ENCODE data around the gene BCORL1. TPM values are rescaled to one million over a fixed set of nuclear protein-coding genes. Genes with fewer than 3 reads are reported as not detected.

BCORL1 gene
- total and polyA plus RNA-seq, 2 of the 4 experiments (the other 2 are of a cell fraction): 0.54 to 1.6 TPM

DNA sequence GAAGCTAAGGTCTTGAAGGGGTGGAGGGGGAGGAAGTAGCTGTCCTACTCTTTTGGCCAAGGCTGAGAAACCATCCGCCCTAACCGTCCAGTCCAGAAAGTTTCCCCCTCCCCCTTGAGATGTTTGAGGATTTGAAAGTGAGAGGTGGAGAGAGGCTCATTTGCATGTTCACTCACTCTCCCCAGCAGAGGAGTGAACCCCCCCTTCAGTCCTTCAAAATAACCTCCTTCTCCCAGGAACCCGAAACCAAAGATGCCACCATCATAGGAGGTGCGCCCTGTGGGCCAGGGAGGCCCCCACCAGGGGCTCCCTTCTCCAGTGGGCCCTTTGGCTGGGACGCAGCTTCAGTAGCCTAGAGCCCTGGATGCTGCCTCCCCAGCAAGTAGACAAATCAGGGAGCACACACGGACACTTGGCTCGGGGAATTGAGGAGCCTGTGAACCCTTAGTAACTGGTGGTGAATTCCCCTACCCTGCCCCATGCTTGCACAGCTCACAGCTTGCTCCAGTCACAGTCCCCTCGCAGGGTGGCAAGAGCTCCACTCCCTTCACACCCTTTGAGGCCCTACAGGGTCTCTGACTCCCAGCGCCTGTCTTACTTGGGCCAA, 102.3 kb downstream of the BCORL1 start:
- 80% methylated on average over 1 of the region's 9 CpGs; no CpG with 5 or more reads in 1 of the 2 experiments for WGBS, 2 experiments (ENCODE audit: extremely low coverage in 2 of 2, insufficient read length in 1 of 2)
- no peak overlapping the region for H3K9ac ChIP-seq (ENCODE audit: low read depth, low read length)

More for the DNA sequence above, 102.3 kb downstream of the BCORL1 start:
- Histone ChIP-seq H2BK5ac (ENCODE audit: low read depth, low read length, poor library complexity, severe bottlenecking) (no peak overlapping the region), H3K9me3 (ENCODE audit: control insufficient read depth, insufficient read depth, low read length) (no peaks in the 10 kb centered on the region), H2AFZ (replicated peaks; ENCODE audit: low read length, poor library complexity) (no peak overlapping the region), H3K4me2 (ENCODE audit: low read depth, low read length) (no peak overlapping the region), H3K18ac (ENCODE audit: low read depth, low read length) (no peak overlapping the region), H3K4me1 (ENCODE audit: control insufficient read depth, insufficient read depth, low read length) (peaks cover 5% of the 10 kb centered on the region; the same call in 1 of the 2 replicates), H3K36me3 (ENCODE audit: control insufficient read depth, insufficient read depth, low read length) (peaks cover 2% of the 10 kb centered on the region; the same call in 1 of the 2 replicates), H2AK5ac (ENCODE audit: low read depth, low read length) (no peak overlapping the region), H3K9me1 (ENCODE audit: insufficient read depth, low read length) (peaks cover 11% of the 10 kb centered on the region), H2AK9ac (replicated peaks; ENCODE audit: low read depth, low read length, poor library complexity) (no peak overlapping the region), H3K14ac (replicated peaks; ENCODE audit: low read depth, low read length) (no peak overlapping the region), H3K27me3 (ENCODE audit: control insufficient read depth, insufficient read depth, low read length) (no peaks in the 10 kb centered on the region; the same call in 1 of the 2 replicates), H2BK15ac (ENCODE audit: low read depth, low read length) (no peak overlapping the region), H4K20me1 (ENCODE audit: insufficient read depth, low read length) (peaks cover 49% of the 10 kb centered on the region), H4K8ac (ENCODE audit: low read depth in 2 of 2, low read length in 2 of 2) (no peak overlapping the region), H3K23ac (ENCODE audit: low read depth, low read length) (no peak overlapping the region), H4K5ac (ENCODE audit: low read depth, low read length) (no peak overlapping the region), H3K4me3 (ENCODE audit: insufficient read depth, low read depth, low read length) (no peak overlapping the region), H3K27ac (ENCODE audit: insufficient read depth, low read length) (no peak overlapping the region), H2BK120ac (ENCODE audit: low read depth, low read length) (no peak overlapping the region), H2BK20ac (ENCODE audit: low read depth, low read length) (no peak overlapping the region), H3K79me1 (ENCODE audit: low read depth in 1 of 2, low read length in 2 of 2) (peaks cover 0 to 53% of the 10 kb centered on the region in 2 experiments; a peak in 3 of 4 replicates), H3K56ac (ENCODE audit: extremely low read depth, insufficient read depth, low read length) (no peak overlapping the region), H3K4ac (ENCODE audit: low read depth, low read length) (no peak overlapping the region), H4K91ac (ENCODE audit: insufficient read depth, low read depth, low read length) (no peak overlapping the region)
- CTCF ChIA-PET: no interaction called here
- in situ Hi-C loops (cut with MboI; ENCODE audit: low sequenced_read_pairs) (no loop called here), dilution Hi-C loops (cut with HindIII; ENCODE audit: low sequenced_read_pairs, unreplicated experiment) (no loop called here), intact Hi-C loops (cut with micrococcal nuclease) (no loop called here)
- DNase-seq (no peak), ATAC-seq (ENCODE audit: low read depth) (no peak)
- BruUV-seq (replicated peaks): no TSS peak
- TF ChIP-seq MAFK (IDR thresholded peaks at IDR 0.05; ENCODE audit: low read depth, low read length) (no peak), CEBPB (IDR thresholded peaks at IDR 0.05; ENCODE audit: low read depth, low read length) (no peak), MAZ (IDR thresholded peaks at IDR 0.05; ENCODE audit: borderline replicate concordance, low read depth, low read length) (no peak), NFE2L2 (IDR thresholded peaks at IDR 0.05; ENCODE audit: low read depth, low read length) (no peak), POLR2A (IDR thresholded peaks at IDR 0.05; ENCODE audit: low read depth, low read length) (no peak), BHLHE40 (IDR thresholded peaks at IDR 0.05; ENCODE audit: low read depth, low read length) (no peak), FOS (IDR thresholded peaks at IDR 0.05; ENCODE audit: low read depth, low read length) (no peak), MXI1 (IDR thresholded peaks at IDR 0.05; ENCODE audit: borderline replicate concordance, low read depth, low read length) (no peak), SMC3 (IDR thresholded peaks at IDR 0.05; ENCODE audit: low read depth, low read length) (no peak), RFX5 (IDR thresholded peaks at IDR 0.05; ENCODE audit: low read depth, low read length) (no peak), CHD1 (IDR thresholded peaks at IDR 0.05; ENCODE audit: low read depth, low read length) (no peak)
- TF ChIP-seq, protein P1, sequence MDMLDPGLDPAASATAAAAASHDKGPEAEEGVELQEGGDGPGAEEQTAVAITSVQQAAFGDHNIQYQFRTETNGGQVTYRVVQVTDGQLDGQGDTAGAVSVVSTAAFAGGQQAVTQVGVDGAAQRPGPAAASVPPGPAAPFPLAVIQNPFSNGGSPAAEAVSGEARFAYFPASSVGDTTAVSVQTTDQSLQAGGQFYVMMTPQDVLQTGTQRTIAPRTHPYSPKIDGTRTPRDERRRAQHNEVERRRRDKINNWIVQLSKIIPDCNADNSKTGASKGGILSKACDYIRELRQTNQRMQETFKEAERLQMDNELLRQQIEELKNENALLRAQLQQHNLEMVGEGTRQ (IDR thresholded peaks at IDR 0.05; ENCODE audit: low read depth, low read length): no peak
- TF ChIP-seq, protein P2, sequence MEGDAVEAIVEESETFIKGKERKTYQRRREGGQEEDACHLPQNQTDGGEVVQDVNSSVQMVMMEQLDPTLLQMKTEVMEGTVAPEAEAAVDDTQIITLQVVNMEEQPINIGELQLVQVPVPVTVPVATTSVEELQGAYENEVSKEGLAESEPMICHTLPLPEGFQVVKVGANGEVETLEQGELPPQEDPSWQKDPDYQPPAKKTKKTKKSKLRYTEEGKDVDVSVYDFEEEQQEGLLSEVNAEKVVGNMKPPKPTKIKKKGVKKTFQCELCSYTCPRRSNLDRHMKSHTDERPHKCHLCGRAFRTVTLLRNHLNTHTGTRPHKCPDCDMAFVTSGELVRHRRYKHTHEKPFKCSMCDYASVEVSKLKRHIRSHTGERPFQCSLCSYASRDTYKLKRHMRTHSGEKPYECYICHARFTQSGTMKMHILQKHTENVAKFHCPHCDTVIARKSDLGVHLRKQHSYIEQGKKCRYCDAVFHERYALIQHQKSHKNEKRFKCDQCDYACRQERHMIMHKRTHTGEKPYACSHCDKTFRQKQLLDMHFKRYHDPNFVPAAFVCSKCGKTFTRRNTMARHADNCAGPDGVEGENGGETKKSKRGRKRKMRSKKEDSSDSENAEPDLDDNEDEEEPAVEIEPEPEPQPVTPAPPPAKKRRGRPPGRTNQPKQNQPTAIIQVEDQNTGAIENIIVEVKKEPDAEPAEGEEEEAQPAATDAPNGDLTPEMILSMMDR (conservative IDR thresholded peaks at IDR 0.05; ENCODE audit: low read depth, low read length): no peak
- POLR2A ChIA-PET (ENCODE audit: unreplicated experiment): no interaction called here

Measured in IMR-90 (cell line).